ENCODE data around the gene MUS81.

DNA sequence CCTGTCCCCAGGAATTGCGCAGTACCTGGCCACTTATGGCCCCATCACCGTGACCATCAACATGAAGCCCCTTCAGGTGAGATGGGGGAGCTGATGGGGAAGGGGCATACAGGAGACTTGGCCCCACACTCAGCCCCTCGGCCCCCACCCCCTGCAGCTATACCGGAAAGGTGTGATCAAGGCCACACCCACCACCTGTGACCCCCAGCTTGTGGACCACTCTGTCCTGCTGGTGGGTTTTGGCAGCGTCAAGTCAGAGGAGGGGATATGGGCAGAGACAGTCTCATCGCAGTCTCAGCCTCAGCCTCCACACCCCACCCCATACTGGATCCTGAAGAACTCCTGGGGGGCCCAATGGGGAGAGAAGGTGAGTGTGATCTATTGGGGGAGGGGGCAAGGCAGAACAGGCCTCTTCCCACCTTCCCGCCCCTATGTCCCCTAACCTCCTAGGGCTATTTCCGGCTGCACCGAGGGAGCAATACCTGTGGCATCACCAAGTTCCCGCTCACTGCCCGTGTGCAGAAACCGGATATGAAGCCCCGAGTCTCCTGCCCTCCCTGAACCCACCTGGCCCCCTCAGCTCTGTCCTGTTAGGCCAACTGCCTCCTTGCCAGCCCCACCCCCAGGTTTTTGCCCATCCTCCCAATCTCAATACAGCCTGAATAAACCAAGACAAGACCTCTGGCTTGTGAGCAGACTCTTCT, 23.0 kb downstream of the MUS81 start:
- TF ChIP-seq BCL3 (CRISPR knock-in tag; IDR thresholded peaks at IDR 0.05) (no peak), JUN (CRISPR knock-in tag; IDR thresholded peaks at IDR 0.05) (no peak), CCDC6 (CRISPR knock-in tag; IDR thresholded peaks at IDR 0.05) (no peak), CTCF (CRISPR knock-in tag; IDR thresholded peaks at IDR 0.05) (no peak), HINFP (CRISPR knock-in tag; IDR thresholded peaks at IDR 0.05; ENCODE audit: low read depth) (no peak), MAX (IDR thresholded peaks at IDR 0.05) (no peak), GABPB1 (CRISPR knock-in tag; IDR thresholded peaks at IDR 0.05) (no peak), SP5 (CRISPR knock-in tag; IDR thresholded peaks at IDR 0.05; ENCODE audit: borderline replicate concordance, low read depth) (no peak), KMT2A (CRISPR knock-in tag; IDR thresholded peaks at IDR 0.05) (no peak), POLR2A (IDR thresholded peaks at IDR 0.05; ENCODE audit: insufficient read depth in 1 of 2, low read depth in 2 of 2, low read length in 2 of 2) (no peak), RFX5 (IDR thresholded peaks at IDR 0.05; ENCODE audit: low read depth, low read length) (no peak), LBX2 (CRISPR knock-in tag; IDR thresholded peaks at IDR 0.05; ENCODE audit: borderline replicate concordance) (no peak)
- TF ChIP-seq, protein P1, sequence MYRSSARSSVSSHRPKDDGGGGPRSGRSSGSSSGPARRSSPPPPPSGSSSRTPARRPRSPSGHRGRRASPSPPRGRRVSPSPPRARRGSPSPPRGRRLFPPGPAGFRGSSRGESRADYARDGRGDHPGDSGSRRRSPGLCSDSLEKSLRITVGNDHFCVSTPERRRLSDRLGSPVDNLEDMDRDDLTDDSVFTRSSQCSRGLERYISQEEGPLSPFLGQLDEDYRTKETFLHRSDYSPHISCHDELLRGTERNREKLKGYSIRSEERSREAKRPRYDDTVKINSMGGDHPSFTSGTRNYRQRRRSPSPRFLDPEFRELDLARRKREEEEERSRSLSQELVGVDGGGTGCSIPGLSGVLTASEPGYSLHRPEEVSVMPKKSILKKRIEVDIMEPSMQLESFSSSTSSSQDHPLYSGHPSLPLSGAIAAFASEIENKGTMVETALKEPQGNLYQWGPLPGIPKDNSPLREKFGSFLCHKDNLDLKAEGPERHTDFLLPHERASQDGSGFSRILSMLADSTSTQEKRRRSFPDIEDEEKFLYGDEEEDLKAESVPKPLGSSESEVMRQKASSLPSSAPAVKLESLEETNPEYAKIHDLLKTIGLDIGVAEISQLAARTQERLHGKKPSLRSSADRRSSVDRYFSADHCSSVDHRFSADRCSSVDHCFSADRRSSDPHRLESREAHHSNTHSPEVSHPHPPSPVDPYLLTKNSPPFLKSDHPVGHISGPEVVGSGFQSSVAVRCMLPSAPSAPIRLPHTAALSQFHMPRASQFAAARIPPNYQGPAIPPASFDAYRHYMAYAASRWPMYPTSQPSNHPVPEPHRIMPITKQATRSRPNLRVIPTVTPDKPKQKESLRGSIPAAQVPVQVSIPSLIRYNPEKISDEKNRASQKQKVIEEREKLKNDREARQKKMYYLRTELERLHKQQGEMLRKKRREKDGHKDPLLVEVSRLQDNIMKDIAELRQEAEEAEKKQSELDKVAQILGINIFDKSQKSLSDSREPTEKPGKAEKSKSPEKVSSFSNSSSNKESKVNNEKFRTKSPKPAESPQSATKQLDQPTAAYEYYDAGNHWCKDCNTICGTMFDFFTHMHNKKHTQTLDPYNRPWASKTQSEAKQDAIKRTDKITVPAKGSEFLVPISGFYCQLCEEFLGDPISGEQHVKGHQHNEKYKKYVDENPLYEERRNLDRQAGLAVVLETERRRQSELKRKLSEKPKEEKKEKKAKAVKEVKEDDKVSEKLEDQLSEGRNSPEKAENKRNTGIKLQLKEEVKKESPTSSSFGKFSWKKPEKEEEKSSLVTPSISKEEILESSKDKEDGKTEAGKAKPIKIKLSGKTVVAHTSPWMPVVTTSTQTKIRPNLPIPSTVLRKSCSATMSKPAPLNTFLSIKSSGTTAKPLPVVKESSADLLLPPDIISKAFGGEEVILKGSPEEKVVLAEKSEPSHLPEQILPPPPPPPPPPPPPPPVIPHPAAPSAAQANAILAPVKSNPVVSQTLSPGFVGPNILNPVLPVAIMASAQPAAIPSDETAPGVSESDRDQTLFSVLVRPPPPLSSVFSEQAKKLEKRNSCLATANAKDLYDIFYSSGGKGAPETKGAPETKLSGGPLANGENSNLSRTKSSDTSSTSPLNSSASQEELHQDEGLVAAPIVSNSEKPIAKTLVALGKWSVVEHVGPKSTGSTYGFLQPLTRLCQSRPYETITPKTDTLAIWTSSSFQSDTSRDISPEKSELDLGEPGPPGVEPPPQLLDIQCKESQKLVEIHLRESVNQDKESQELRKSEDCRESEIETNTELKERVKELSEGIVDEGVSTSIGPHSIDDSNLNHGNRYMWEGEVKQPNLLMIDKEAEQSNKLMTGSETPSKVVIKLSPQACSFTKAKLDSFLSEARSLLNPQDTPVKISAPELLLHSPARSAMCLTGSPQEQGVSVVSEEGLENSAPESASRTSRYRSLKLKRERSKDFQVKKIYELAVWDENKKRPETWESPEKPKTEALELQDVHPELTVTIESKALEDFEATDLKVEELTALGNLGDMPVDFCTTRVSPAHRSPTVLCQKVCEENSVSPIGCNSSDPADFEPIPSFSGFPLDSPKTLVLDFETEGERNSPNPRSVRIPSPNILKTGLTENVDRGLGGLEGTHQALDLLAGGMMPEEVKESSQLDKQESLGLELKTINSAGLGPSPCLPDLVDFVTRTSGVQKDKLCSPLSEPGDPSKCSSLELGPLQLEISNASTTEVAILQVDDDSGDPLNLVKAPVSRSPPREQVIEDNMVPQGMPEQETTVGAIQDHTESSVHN (CRISPR knock-in tag; IDR thresholded peaks at IDR 0.05), result no peak

Measured in HepG2 (cell line).